CD14-positive monocyte (primary cell): ENCODE results near the gene ZNF891. TPM values are rescaled to one million over a fixed set of nuclear protein-coding genes. Genes with fewer than 3 reads are reported as not detected.

Experiments used
- DNase-seq, 3 donors: peaks; one replicate each; pipeline ENCODE4 v3.0.0-alpha.2; 2011 to 2022
- H2AFZ ChIP-seq: 2 replicates; pipeline ENCODE4 v1.6.0; 2012; ENCODE audit warnings: mild to moderate bottlenecking, low read depth, low read length, inconsistent platforms; ENCODE audit not compliant: insufficient read depth, poor library complexity, severe bottlenecking
- H3K27ac ChIP-seq, 2 donors: 1 replicate in 1 of 2; 2 replicates in 1 of 2; pipeline ENCODE4 v1.5.1; 2012 to 2013; ENCODE audit warnings: low read length in 2 of 2, control low read depth in 1 of 2, inconsistent platforms in 1 of 2, low read depth in 1 of 2, mild to moderate bottlenecking in 1 of 2
- H3K27me3 ChIP-seq, 2 donors: one replicate each; pipeline versions ENCODE4 v1.6.0 to v1.6.1; 2011 to 2013; ENCODE audit warnings: low read length in 2 of 2; ENCODE audit not compliant: control insufficient read depth in 2 of 2, insufficient read depth in 2 of 2
- H3K36me3 ChIP-seq, 2 donors: replicated peaks in 1 of 2; 1 replicate in 1 of 2; 2 replicates in 1 of 2; pipeline versions ENCODE4 v1.5.1 to v1.6.1; 2012 to 2013; ENCODE audit warnings: low read length in 2 of 2, control low read depth in 1 of 2, inconsistent platforms in 1 of 2, mild to moderate bottlenecking in 1 of 2; ENCODE audit not compliant: insufficient read depth in 2 of 2, control insufficient read depth in 1 of 2
- H3K4me1 ChIP-seq, 2 donors: 1 replicate in 1 of 2; 2 replicates in 1 of 2; pipeline versions ENCODE4 v1.5.1 to v1.6.1; 2012 to 2013; ENCODE audit warnings: low read length in 2 of 2, control low read depth in 1 of 2, inconsistent platforms in 1 of 2, mild to moderate bottlenecking in 1 of 2, moderate library complexity in 1 of 2; ENCODE audit not compliant: insufficient read depth in 2 of 2, control insufficient read depth in 1 of 2
- H3K4me2 ChIP-seq: replicated peaks from 2 replicates; pipeline ENCODE3; 2012; ENCODE audit warnings: low read length, moderate library complexity, mild to moderate bottlenecking; ENCODE audit not compliant: poor library complexity, severe bottlenecking; ENCODE audit errors: extremely low read depth
- H3K4me3 ChIP-seq, 3 experiments: fragments of 200-600 bp in 1 of 3; sonication (generic) in 1 of 3; replicated peaks in 1 of 3; 1 replicate in 2 of 3; 2 replicates in 1 of 3; pipeline ENCODE4 v1.5.1; 2011 to 2013; ENCODE audit warnings: low read length in 3 of 3, mild to moderate bottlenecking in 3 of 3, control low read depth in 2 of 3, low read depth in 2 of 3, inconsistent platforms in 1 of 3, moderate library complexity in 1 of 3
- H3K79me2 ChIP-seq: 2 replicates; pipeline ENCODE4 v1.6.0; 2012; ENCODE audit warnings: mild to moderate bottlenecking, control low read depth, inconsistent platforms, low read length, moderate library complexity; ENCODE audit not compliant: insufficient read depth
- H3K9ac ChIP-seq: 2 replicates; pipeline ENCODE4 v1.6.0; 2017; ENCODE audit warnings: low read length, mild to moderate bottlenecking; ENCODE audit not compliant: insufficient read depth, poor library complexity, severe bottlenecking
- H3K9me3 ChIP-seq, 2 donors: replicated peaks in 1 of 2; 1 replicate in 1 of 2; 2 replicates in 1 of 2; pipeline versions ENCODE4 v1.5.1 to v1.6.1; 2012 to 2013; ENCODE audit warnings: low read length in 2 of 2, control low read depth in 1 of 2; ENCODE audit not compliant: control insufficient read depth in 1 of 2, insufficient read depth in 1 of 2
- H4K20me1 ChIP-seq: 2 replicates; pipeline ENCODE4 v1.6.0; 2012; ENCODE audit warnings: mild to moderate bottlenecking, low read length, control low read depth, moderate library complexity; ENCODE audit not compliant: insufficient read depth
- H3K27ac Mint-ChIP-seq, 7 donors: one replicate each; pipeline ENCODE4 v1.8.0; 2020; ENCODE audit warnings: mild to moderate bottlenecking in 7 of 7, mixed read lengths in 7 of 7, moderate library complexity in 6 of 7, inconsistent platforms in 2 of 7
- H3K27me3 Mint-ChIP-seq, 3 donors: one replicate each; pipeline ENCODE4 v1.8.0; 2021 to 2022; ENCODE audit warnings: low read depth in 3 of 3, mild to moderate bottlenecking in 3 of 3, mixed read lengths in 3 of 3, moderate library complexity in 3 of 3, inconsistent platforms in 1 of 3
- H3K36me3 Mint-ChIP-seq, 2 donors: one replicate each; pipeline ENCODE4 v1.8.0; 2020; ENCODE audit warnings: mixed read lengths in 2 of 2, inconsistent platforms in 1 of 2, mild to moderate bottlenecking in 1 of 2
- H3K4me1 Mint-ChIP-seq: one replicate; pipeline ENCODE4 v1.8.0; 2020; ENCODE audit warnings: mild to moderate bottlenecking, mixed read lengths
- H3K4me3 Mint-ChIP-seq, 2 donors: one replicate each; pipeline ENCODE4 v1.8.0; 2020; ENCODE audit warnings: mild to moderate bottlenecking in 2 of 2, mixed read lengths in 2 of 2, moderate library complexity in 1 of 2
- H3K9me3 Mint-ChIP-seq, 7 donors: one replicate each; pipeline ENCODE4 v1.8.0; 2020 to 2022; ENCODE audit warnings: mixed read lengths in 7 of 7, mild to moderate bottlenecking in 6 of 7, moderate library complexity in 6 of 7, inconsistent platforms in 2 of 7
- WGBS: methylation state at CpG from one replicate; pipeline ENCODE4 v1.1.5; 2013; ENCODE audit warnings: missing lambda C conversion rate; ENCODE audit not compliant: insufficient coverage; 5-methylcytosine and 5-hydroxymethylcytosine counted together
- intact Hi-C, 2 donors: fragments of 100-400 bp; cut with micrococcal nuclease; formaldehyde crosslinking; loops; one replicate each; pipeline versions ENCODE4 v1.15.0 to v1.15.1; 2023
- polyA plus RNA-seq, 3 donors: library from polyadenylated mRNA; depleted of rRNA in 1 of 3; unstranded in 2 of 3; stranded (reverse) in 1 of 3; fragments of 300-500 nt in 2 of 3; fragments of >200 nt in 1 of 3; fragmentation: Illumina TruSeq in 2 of 3; gene quantifications; 1 replicate in 2 of 3; 2 replicates in 1 of 3; pipeline ENCODE4 v1.2.3, GENCODE V29; 2012 to 2021
- TF ChIP-seq, protein P1 (sequence below): fragments of 200-600 bp; IDR thresholded peaks from one replicate; pipeline ENCODE4 v1.8.0; 2022; ENCODE audit warnings: antibody characterized with exemption, mild to moderate bottlenecking

Gene ZNF891
- polyA plus RNA-seq, 3 donors = 0.08 to 0.45 (median 0.18) TPM

DNA sequence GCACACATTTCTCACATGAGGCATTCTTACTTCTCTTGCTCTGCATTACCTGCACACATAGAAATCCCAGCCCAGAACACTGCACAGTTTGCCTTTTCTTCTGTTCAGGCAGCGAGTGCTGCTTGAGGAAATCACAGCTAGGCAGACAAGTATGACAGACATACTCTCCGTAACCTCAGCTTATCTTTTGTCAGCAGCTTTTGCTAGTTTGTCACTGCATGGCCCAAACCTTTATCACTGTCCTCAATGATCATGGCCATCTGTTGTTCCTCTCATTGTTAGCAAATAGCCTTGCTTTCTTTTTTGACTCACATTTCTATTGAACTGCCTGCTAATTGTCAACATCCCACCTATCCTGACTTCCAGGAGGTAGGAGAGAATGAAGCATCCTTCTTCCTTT is 5.7 kb upstream of the ZNF891 start:
- Histone ChIP-seq H3K36me3 (peaks cover 0 to 28% of the 10 kb centered on the region in 2 donors), H3K9me3 (peaks cover 45 to 94% of the 10 kb centered on the region in 2 donors), H2AFZ (no peak overlapping the region), H4K20me1 (no peaks in the 10 kb centered on the region), H3K4me1 (peaks cover 2 to 3% of the 10 kb centered on the region in 2 donors), H3K9ac (no peak overlapping the region), H3K4me2 (no peak overlapping the region), H3K4me3 (no peak overlapping the region), H3K27ac (no peak overlapping the region), H3K27me3 (no peaks in the 10 kb centered on the region), H3K79me2 (no peaks in the 10 kb centered on the region)
- intact Hi-C loops = no loop called here
- Mint-ChIP-seq H3K27ac (no peak overlapping the region), H3K27me3 (peaks cover 0 to 3% (median 0%) of the 10 kb centered on the region in 3 donors), H3K4me3 (no peak overlapping the region), H3K36me3 (peaks cover 19 to 29% of the 10 kb centered on the region in 2 donors), H3K9me3 (peaks cover 45 to 93% (median 79%) of the 10 kb centered on the region in 7 donors), H3K4me1 (peaks cover 6% of the 10 kb centered on the region)
- WGBS = 97% methylated on average over 2 of the region's 2 CpGs
- no peak for DNase-seq
- TF ChIP-seq, protein P1, sequence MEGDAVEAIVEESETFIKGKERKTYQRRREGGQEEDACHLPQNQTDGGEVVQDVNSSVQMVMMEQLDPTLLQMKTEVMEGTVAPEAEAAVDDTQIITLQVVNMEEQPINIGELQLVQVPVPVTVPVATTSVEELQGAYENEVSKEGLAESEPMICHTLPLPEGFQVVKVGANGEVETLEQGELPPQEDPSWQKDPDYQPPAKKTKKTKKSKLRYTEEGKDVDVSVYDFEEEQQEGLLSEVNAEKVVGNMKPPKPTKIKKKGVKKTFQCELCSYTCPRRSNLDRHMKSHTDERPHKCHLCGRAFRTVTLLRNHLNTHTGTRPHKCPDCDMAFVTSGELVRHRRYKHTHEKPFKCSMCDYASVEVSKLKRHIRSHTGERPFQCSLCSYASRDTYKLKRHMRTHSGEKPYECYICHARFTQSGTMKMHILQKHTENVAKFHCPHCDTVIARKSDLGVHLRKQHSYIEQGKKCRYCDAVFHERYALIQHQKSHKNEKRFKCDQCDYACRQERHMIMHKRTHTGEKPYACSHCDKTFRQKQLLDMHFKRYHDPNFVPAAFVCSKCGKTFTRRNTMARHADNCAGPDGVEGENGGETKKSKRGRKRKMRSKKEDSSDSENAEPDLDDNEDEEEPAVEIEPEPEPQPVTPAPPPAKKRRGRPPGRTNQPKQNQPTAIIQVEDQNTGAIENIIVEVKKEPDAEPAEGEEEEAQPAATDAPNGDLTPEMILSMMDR = no peak

DNA sequence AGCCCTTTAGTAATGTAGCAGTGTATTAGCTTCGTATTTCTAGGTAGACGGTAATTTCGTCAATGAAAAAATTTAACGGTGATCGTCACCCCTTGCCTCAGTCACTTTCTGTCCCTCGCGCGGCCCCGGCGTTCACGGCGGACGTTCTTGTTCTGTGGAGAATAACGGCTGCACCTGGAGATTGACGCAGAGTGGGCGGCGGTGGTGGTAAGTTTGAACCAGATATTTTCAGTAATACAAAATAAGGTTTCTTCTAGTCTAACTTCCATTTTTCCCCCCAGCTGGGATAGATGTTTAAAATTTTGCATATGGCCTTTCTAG is 694 bp upstream of the ZNF891 start:
- Histone ChIP-seq H3K79me2 (no peaks in the 10 kb centered on the region), H3K36me3 (peaks cover 0 to 29% of the 10 kb centered on the region in 2 donors), H3K27ac (peak overlapping the region; percentile 83 to 88), H3K4me1 (peaks cover 14% of the 10 kb centered on the region in 2 donors), H3K4me3 (peak overlapping the region; percentile 55 to 74 (median 60)), H2AFZ (peak overlapping the region; percentile 90), H3K9me3 (peaks cover 64 to 80% of the 10 kb centered on the region in 2 donors), H3K4me2 (peak overlapping the region; percentile 78), H3K9ac (peak overlapping the region; percentile 85), H4K20me1 (no peaks in the 10 kb centered on the region), H3K27me3 (no peaks in the 10 kb centered on the region)
- TF ChIP-seq, protein P1 = no peak
- Mint-ChIP-seq H3K27me3 (peaks cover 0 to 3% (median 1%) of the 10 kb centered on the region in 3 donors), H3K4me3 (peak overlapping the region; percentile 86 to 92), H3K4me1 (peaks cover 15% of the 10 kb centered on the region), H3K36me3 (peaks cover 12 to 31% of the 10 kb centered on the region in 2 donors), H3K27ac (peak overlapping the region; percentile 88 to 97 (median 95)), H3K9me3 (peaks cover 37 to 98% (median 86%) of the 10 kb centered on the region in 7 donors)
- intact Hi-C loops = loop anchor here (1.0 to 5.0 kb wide), 6 partner anchors 50 to 144 kb away; partner anchors contain the start of genes ZNF140 (in 2 of the 2), ZNF268 (in 2 of the 2), ZNF84 (in 2 of the 2) and ZNF26 (in 1 of the 2)
- DNase-seq = no peak
- no CpG with 5 or more reads among the region's 17 CpGs for WGBS
